GM12892 (cell line): ENCODE results near the gene GCLM. TPM values are rescaled to one million over a fixed set of nuclear protein-coding genes. Genes with fewer than 3 reads are reported as not detected.
"Not testable (repeated sequence)": the region's sequence is repeated elsewhere in the genome, so short reads cannot be mapped to it uniquely, and the experiment has no call there.

Source experiments
- DNase-seq: peaks from one replicate; pipeline ENCODE4 v3.0.0; 2011; ENCODE audit not compliant: insufficient read length
- FAIRE-seq: peaks from 2 replicates; lab custom pipeline; 2011; peaks lifted over from hg19 to GRCh38; lab: Jason Lieb, UNC
- POLR2A ChIP-seq: IDR thresholded peaks from 2 replicates; pipeline ENCODE4 v1.6.1; 2011; ENCODE audit warnings: low read depth, low read length, control low read depth
- POLR2AphosphoS5 ChIP-seq: IDR thresholded peaks from 2 replicates; pipeline ENCODE4 v1.6.1; 2011; ENCODE audit warnings: low read depth, low read length, control low read depth
- TAF1 ChIP-seq: IDR thresholded peaks from 2 replicates; pipeline ENCODE4 v1.6.1; 2011; ENCODE audit warnings: low read depth, mild to moderate bottlenecking, control low read depth, low read length, borderline replicate concordance
- polyA plus RNA-seq: library from polyadenylated mRNA; unstranded; fragments of >200 nt; gene quantifications from one replicate; pipeline ENCODE4 v1.2.1, GENCODE V29; 2012; ENCODE audit warnings: missing spikeins, inconsistent platforms; ENCODE audit not compliant: missing spikeins

GCLM gene, protein sequence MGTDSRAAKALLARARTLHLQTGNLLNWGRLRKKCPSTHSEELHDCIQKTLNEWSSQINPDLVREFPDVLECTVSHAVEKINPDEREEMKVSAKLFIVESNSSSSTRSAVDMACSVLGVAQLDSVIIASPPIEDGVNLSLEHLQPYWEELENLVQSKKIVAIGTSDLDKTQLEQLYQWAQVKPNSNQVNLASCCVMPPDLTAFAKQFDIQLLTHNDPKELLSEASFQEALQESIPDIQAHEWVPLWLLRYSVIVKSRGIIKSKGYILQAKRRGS
- 3.6 TPM for polyA plus RNA-seq

- peak; percentile 82 for DNase-seq
- TF ChIP-seq POLR2AphosphoS5: no peak
- peak; percentile 53; the same call in 1 of the 2 replicates for TF ChIP-seq POLR2A
- TF ChIP-seq TAF1: no peak
- peak; percentile 97 for FAIRE-seq
These were observed at the start of gene GCLM for GRCh38 chr1:93909146-93910050. Gene GCLM (minus strand): TSS chr1:93909430. CDS start chr1:93909163, 267 bp downstream.

- DNase-seq: no peak
- TF ChIP-seq POLR2AphosphoS5: no peak
- TF ChIP-seq POLR2A: no peak
- TF ChIP-seq TAF1: no peak
- no peak for FAIRE-seq
These were observed 49.5 kb upstream of the GCLM start for GRCh38 chr1:93958726-93959100.

GRCh38 chr1:93958032-93958725 is 48.9 kb upstream of the GCLM start:
- no peak for DNase-seq
- FAIRE-seq: no peak
- TF ChIP-seq POLR2A: no peak
- TF ChIP-seq TAF1: no peak
- TF ChIP-seq POLR2AphosphoS5: no peak

DNA sequence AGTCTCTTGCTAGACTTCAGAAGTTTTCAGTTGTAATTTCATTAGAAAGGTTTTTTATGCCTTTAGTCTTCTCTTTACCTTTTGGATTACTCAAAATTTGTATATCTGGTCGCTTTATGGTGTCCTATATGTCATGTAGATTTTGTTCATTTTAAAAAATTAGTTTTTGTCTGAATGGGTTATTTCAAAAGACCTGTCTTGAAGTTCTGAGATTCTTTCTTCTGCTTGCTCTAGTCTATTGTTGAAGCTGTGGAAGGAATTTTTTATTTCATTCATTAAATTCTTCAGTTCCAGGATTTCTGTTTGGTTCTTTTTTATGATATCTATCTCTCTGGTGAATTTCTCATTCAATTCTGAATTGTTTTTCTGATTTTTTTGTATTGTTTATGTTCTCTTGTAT is 46.5 kb upstream of the GCLM start:
- FAIRE-seq: no peak
- TF ChIP-seq POLR2AphosphoS5: no peak
- TF ChIP-seq POLR2A: no peak
- no peak for TF ChIP-seq TAF1
- DNase-seq: no peak

DNA sequence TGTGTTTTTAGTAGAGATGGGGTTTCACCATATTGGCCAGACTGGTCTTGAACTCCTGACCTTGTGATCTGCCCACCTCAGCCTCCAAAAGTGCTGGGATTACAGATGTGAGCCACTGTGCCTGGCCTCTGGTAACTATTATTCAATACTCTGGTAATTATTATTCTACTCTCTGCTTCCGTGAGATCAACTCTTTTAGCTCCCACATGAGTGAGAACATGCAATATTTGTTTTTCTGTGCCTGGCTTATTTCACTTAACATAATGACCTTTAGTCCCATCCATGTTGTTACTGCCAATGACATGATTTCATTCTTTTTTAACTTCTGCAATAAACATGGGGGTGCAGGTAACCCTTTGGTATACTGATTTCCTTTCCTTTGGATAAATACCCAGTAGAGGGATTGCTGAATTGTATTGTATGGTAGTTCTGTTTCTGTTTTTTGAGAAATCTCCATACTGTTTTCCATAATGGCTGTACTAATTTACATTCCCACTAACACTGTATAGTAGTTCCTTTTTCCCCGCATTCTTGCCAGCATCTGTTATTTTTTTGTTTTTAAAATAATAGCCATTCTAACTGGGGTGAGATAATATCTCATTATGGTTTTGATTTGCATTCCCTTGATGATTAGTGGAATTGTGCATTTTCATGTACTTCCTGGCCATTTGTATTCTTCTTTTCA is 37.9 kb upstream of the GCLM start:
- not testable (repeated sequence) for FAIRE-seq, DNase-seq

DNA sequence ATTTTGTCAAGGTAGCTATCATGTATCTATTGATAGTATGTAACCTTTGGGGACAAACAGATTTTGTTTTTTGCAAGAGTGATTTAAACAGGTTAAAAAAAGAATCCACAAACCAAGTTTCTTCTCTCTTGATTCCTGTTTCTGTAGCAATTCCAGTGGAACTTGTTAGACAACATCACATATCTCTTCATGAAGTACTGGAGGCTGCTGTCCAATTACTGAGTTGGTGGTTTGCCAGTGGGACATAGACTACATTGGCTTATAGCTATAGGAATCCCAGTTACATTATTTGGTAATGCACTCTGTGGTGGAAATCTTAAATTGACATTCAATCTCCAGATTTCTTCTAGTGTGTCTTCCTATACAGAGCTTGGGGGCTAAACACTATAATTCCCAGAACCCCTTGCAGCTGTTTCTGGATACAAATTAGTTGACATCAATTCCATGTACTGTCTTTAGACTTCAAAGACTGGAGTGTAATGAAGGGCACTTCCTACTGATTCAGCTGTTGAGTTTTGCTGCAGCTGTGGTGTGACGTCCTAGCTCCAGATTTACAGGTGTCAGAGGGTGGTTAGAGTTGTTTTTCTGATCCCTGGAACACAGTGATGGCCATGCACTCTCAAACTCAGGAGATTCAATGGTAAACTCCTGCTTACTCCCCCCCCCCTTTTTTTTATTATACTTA is 29.4 kb upstream of the GCLM start:
- FAIRE-seq: no peak
- no peak for DNase-seq
- no peak for TF ChIP-seq POLR2AphosphoS5
- TF ChIP-seq POLR2A: no peak
- TF ChIP-seq TAF1: no peak

- TF ChIP-seq POLR2A: no peak
- no peak for TF ChIP-seq POLR2AphosphoS5
- no peak for TF ChIP-seq TAF1
- DNase-seq (no peak), FAIRE-seq (no peak)
These were observed 28.8 kb upstream of the GCLM start for GRCh38 chr1:93937997-93938396.

- no peak for DNase-seq
- FAIRE-seq: no peak
- TF ChIP-seq TAF1: no peak
- TF ChIP-seq POLR2AphosphoS5: no peak
- no peak for TF ChIP-seq POLR2A
These were observed 16.0 kb upstream of the GCLM start for GRCh38 chr1:93925206-93925605.

GRCh38 chr1:93919780-93920179 is 10.6 kb upstream of the GCLM start:
- DNase-seq (no peak), FAIRE-seq (no peak)
- TF ChIP-seq POLR2AphosphoS5 (no peak), POLR2A (no peak), TAF1 (no peak)

- no peak for TF ChIP-seq POLR2A
- TF ChIP-seq TAF1: no peak
- TF ChIP-seq POLR2AphosphoS5: no peak
- FAIRE-seq (no peak), DNase-seq (no peak)
These were observed 8.1 kb upstream of the GCLM start for GRCh38 chr1:93917302-93917701.

DNA sequence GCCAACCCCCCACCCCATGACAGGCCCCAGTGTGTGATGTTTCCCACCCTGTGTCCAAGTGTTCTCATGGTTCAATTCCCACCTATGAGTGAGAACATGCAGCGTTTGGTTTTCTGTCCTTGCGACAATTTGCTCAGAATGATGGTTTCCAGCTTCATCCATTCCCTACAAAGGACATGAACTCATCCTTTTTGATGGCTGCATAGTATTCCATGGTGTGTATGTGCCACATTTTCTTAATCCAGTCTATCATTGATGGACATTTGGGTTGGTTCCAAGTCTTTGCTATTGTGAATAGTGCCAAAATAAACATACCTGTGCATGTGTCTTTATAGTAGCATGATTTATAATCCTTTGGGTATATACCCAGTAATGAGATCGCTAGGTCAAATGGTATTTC is 1.6 kb upstream of the GCLM start:
- FAIRE-seq, DNase-seq: not testable (repeated sequence)

DNA sequence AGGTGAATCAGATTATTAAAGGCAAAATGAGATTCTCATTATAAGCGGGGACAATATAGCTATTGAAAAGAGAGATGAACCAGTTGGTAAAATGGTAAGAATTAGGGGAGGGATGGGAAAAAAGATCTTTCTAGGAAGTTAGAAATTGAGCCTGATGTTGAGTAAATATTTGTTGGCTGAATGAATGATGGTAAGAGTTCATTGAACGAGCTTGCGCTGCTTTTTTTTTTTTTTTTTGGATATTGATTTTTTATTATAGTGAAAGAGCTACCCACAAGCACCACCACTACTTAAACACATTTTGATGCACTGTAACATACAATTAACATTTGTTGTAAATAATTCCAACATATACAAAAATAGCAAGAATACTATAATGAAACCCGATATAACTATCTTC is 1.1 kb upstream of the GCLM start:
- TF ChIP-seq POLR2AphosphoS5 (no peak), TAF1 (no peak), POLR2A (no peak)
- DNase-seq: no peak
- no peak for FAIRE-seq
